Measurements from ENCODE around the gene SPIB.

DNA sequence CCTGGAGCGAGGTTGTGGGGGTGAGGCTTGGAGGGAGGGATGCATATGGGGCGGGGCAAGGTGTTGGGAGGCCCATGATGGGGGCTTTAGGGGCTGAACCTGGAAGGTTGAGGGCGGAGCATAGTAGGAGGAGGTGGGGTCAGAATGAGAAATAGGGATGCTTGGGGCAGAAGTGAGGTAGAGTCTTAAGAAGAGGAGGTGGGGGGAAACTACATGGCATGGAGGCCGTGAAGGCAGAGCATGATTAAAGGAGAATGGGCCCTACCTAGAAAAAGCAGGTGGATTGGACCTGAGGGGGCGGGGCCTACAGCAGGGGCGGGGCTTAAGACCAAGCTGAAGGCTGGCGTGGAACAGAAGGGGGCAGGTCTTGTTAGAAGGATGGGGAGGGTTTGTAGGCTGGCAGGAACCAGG is 41.7 kb upstream of the SPIB start:
- TF ChIP-seq CTCF (IDR thresholded peaks at IDR 0.05) (no peak), POLR2A (IDR thresholded peaks at IDR 0.05) (no peak), EP300 (IDR thresholded peaks at IDR 0.05) (no peak)
